K562 (cell line): ENCODE results near the gene POLR2L. TPM values are rescaled to one million over a fixed set of nuclear protein-coding genes. Genes with fewer than 3 reads are reported as not detected.

Experiments used
- ADNP ChIP-seq: fragments of 200-800 bp; sonication (Bioruptor generic); IDR thresholded peaks from 2 replicates; pipeline ENCODE4 v1.6.1; 2016; ENCODE audit warnings: missing genetic modification characterization, missing compliant biosample characterization
- ARID3B ChIP-seq: fragments of 250-450 bp; sonication (Bioruptor Pico); IDR thresholded peaks from 2 replicates; pipeline ENCODE4 v1.4.0; 2020; ENCODE audit warnings: borderline replicate concordance
- CUX1 ChIP-seq: fragments of 200-800 bp; sonication (Bioruptor generic); IDR thresholded peaks from 2 replicates; pipeline ENCODE4 v1.6.1; 2016; ENCODE audit warnings: missing genetic modification characterization, missing compliant biosample characterization
- ELF1 ChIP-seq: fragments of 200-800 bp; sonication (Bioruptor generic); IDR thresholded peaks from 2 replicates; pipeline ENCODE4 v1.6.1; 2016; ENCODE audit warnings: missing genetic modification characterization, missing compliant biosample characterization
- GATAD2B ChIP-seq: fragments of 450-650 bp; IDR thresholded peaks from 2 replicates; pipeline ENCODE4 v1.6.1; 2017; ENCODE audit warnings: mild to moderate bottlenecking, borderline replicate concordance
- MAX ChIP-seq: sonication (generic); formaldehyde crosslinking; IDR thresholded peaks from 2 replicates; pipeline ENCODE4 v1.9.0; 2022; ENCODE audit warnings: mild to moderate bottlenecking, missing genetic modification reagents
- MTF1 ChIP-seq: fragments of 250-450 bp; sonication (Bioruptor Pico); IDR thresholded peaks from 2 replicates; pipeline ENCODE4 v1.9.0; 2021; ENCODE audit warnings: moderate library complexity, mild to moderate bottlenecking, inconsistent platforms, borderline replicate concordance
- POLR2G ChIP-seq: fragments of 200-400 bp; formaldehyde crosslinking; IDR thresholded peaks from 2 replicates; pipeline ENCODE4 v1.6.1; 2017; ENCODE audit warnings: low read depth, mild to moderate bottlenecking, antibody characterized with exemption, low read length, moderate library complexity
- PRMT5 ChIP-seq: sonication (generic); formaldehyde crosslinking; IDR thresholded peaks from 2 replicates; pipeline ENCODE4 v1.5.0; 2020; ENCODE audit warnings: missing genetic modification reagents
- RBM14 ChIP-seq: fragments of 200-400 bp; formaldehyde crosslinking; IDR thresholded peaks from 2 replicates; pipeline ENCODE4 v1.6.1; 2018; ENCODE audit warnings: low read depth, mild to moderate bottlenecking, low read length, moderate library complexity, borderline replicate concordance; ENCODE audit not compliant: insufficient read depth
- RBM25 ChIP-seq: fragments of 200-400 bp; formaldehyde crosslinking; IDR thresholded peaks from 2 replicates; pipeline ENCODE4 v1.6.1; 2018; ENCODE audit warnings: low read length, low read depth, moderate library complexity; ENCODE audit not compliant: severe bottlenecking
- TAF1 ChIP-seq: IDR thresholded peaks from 2 replicates; pipeline ENCODE4 v1.6.1; 2011; ENCODE audit warnings: mild to moderate bottlenecking, low read length, moderate library complexity; ENCODE audit not compliant: insufficient read depth, control insufficient read depth, severe bottlenecking; ENCODE audit errors: extremely low read depth
- TRIM25 ChIP-seq: fragments of 450-650 bp; IDR thresholded peaks from 2 replicates; pipeline ENCODE4 v1.7.0; 2016; ENCODE audit warnings: borderline replicate concordance
- ZNF140 ChIP-seq: fragments of 250-450 bp; sonication (Bioruptor Pico); IDR thresholded peaks from 2 replicates; pipeline ENCODE4 v1.8.0; 2021; ENCODE audit warnings: moderate library complexity, mild to moderate bottlenecking, inconsistent platforms
- ZNF75A ChIP-seq: fragments of 450-650 bp; formaldehyde crosslinking; IDR thresholded peaks from 2 replicates; pipeline ENCODE4 v1.4.0; 2020; ENCODE audit warnings: mild to moderate bottlenecking
- ZSCAN32 ChIP-seq: fragments of 450-650 bp; formaldehyde crosslinking; IDR thresholded peaks from 2 replicates; pipeline ENCODE4 v1.4.0; 2020; ENCODE audit warnings: mild to moderate bottlenecking, moderate library complexity
- polyA plus RNA-seq, 8 experiments: library from polyadenylated mRNA; depleted of rRNA in 4 of 8; stranded (reverse) in 5 of 8; unstranded in 3 of 8; fragments of >200 nt; fragmentation: Nextera tagmentation in 2 of 8; fragmentation: Illumina TruSeq in 1 of 8; extraction: Ambion mirVana in 2 of 8; extraction: Trizol in 1 of 8; gene quantifications; 2 replicates each; pipeline versions ENCODE4 v1.2.1 to v1.2.3, GENCODE V29; 2011 to 2014; ENCODE audit warnings: inconsistent platforms in 1 of 8, missing spikeins in 1 of 8
- total RNA-seq, 7 experiments: library from RNA; depleted of rRNA in 6 of 7; stranded (reverse); fragments of >200 nt in 6 of 7; fragmentation: Illumina TruSeq in 2 of 7; extraction: Trizol in 2 of 7; gene quantifications; 2 replicates each; pipeline versions ENCODE4 v1.2.1 to v1.2.3, GENCODE V29; 2011 to 2021; ENCODE audit warnings: low replicate concordance in 1 of 7

POLR2L gene
- total and polyA plus RNA-seq, 9 of the 15 experiments (the other 6 are each of a cell fraction or from before 2014, with no cell fraction given), result 38.3 to 688 (median 108) TPM

- TF ChIP-seq RBM25 (no peak), ZSCAN32 (CRISPR knock-in tag) (no peak), RBM14 (no peak), CUX1 (CRISPR knock-in tag) (no peak), POLR2G (peak; percentile 89), ELF1 (peak; percentile 59; the same call in 1 of the 2 replicates), MAX (CRISPR knock-in tag) (peak; percentile 70), PRMT5 (CRISPR knock-in tag) (no peak), ZNF75A (CRISPR knock-in tag) (no peak), ARID3B (CRISPR knock-in tag) (no peak), TAF1 (peak; percentile 39), GATAD2B (peak; percentile 89), ZNF140 (no peak), ADNP (tag) (no peak), TRIM25 (no peak), MTF1 (CRISPR knock-in tag) (no peak)
These were observed 15.0 kb downstream of the POLR2L start (continued) for GRCh38 chr11:827146-827896.
